NB4 (cell line): ENCODE results near the gene MAGT1.

Source experiments
- MYC ChIP-seq: IDR thresholded peaks from 2 replicates; pipeline ENCODE4 v1.6.1; 2011; ENCODE audit warnings: low read depth, low read length
- POLR2A ChIP-seq: IDR thresholded peaks from 2 replicates; pipeline ENCODE4 v1.6.1; 2011; ENCODE audit warnings: mild to moderate bottlenecking; ENCODE audit not compliant: insufficient read length; ENCODE audit errors: extremely low read depth
- TF ChIP-seq, protein P1 (sequence below): IDR thresholded peaks from one replicate; pipeline ENCODE4 v1.5.1; 2012; ENCODE audit warnings: low read depth, low read length
- TF ChIP-seq, protein P2 (sequence below): IDR thresholded peaks from 2 replicates; pipeline ENCODE4 v1.6.1; 2011; ENCODE audit warnings: low read depth, low read length

DNA sequence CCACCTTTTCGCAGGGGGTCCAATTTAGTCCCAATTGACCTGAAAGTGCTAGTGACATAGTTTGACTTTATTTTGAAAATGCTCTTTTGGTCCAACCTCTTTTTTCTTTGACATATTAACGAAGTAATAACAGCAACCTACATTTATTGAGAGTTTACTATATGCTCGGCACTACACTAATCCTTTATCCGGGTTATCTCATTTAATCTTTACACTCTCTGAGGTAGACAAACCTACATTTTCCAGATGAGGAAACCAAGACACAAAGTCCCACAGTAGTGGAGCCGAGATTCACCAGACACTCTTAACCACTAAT is 108.9 kb downstream of the MAGT1 start:
- TF ChIP-seq, protein P1, sequence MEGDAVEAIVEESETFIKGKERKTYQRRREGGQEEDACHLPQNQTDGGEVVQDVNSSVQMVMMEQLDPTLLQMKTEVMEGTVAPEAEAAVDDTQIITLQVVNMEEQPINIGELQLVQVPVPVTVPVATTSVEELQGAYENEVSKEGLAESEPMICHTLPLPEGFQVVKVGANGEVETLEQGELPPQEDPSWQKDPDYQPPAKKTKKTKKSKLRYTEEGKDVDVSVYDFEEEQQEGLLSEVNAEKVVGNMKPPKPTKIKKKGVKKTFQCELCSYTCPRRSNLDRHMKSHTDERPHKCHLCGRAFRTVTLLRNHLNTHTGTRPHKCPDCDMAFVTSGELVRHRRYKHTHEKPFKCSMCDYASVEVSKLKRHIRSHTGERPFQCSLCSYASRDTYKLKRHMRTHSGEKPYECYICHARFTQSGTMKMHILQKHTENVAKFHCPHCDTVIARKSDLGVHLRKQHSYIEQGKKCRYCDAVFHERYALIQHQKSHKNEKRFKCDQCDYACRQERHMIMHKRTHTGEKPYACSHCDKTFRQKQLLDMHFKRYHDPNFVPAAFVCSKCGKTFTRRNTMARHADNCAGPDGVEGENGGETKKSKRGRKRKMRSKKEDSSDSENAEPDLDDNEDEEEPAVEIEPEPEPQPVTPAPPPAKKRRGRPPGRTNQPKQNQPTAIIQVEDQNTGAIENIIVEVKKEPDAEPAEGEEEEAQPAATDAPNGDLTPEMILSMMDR = no peak
- no peak for TF ChIP-seq POLR2A
- TF ChIP-seq MYC = no peak
- TF ChIP-seq, protein P2, sequence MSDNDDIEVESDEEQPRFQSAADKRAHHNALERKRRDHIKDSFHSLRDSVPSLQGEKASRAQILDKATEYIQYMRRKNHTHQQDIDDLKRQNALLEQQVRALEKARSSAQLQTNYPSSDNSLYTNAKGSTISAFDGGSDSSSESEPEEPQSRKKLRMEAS = peak; percentile 11; the same call in 1 of the 2 replicates
